ENCODE results near the gene HEXD.
A peak's percentile ranks its signal among the peaks of the same experiment; 100 is the strongest.
"Not testable (repeated sequence)": the region's sequence is repeated elsewhere in the genome, so short reads cannot be mapped to it uniquely, and the experiment has no call there.

HEXD gene

GRCh38 chr17:82418001-82418986 lies at the start of gene HEXD, which contains the start of gene OGFOD3:
Gene HEXD (plus strand): TSS chr17:82418347. CDS start chr17:82419800, 1,453 bp downstream.
Gene OGFOD3 (minus strand): TSS chr17:82418586. CDS start chr17:82418485, 101 bp downstream.
- peak; percentile 79 for DNase-seq

GRCh38 chr17:82369211-82369610 lies 48.9 kb upstream of the HEXD start:
- no peak for DNase-seq

GRCh38 chr17:82370471-82371332 lies 47.4 kb upstream of the HEXD start:
- no peak for DNase-seq

GRCh38 chr17:82371333-82372248 lies 46.6 kb upstream of the HEXD start, which contains the start of gene UTS2R:
Gene UTS2R (plus strand): TSS chr17:82371765. CDS start chr17:82374325, 2,560 bp downstream.
- DNase-seq = no peak

GRCh38 chr17:82372249-82373071 lies 45.7 kb upstream of the HEXD start:
- no peak for DNase-seq

GRCh38 chr17:82373072-82373452 lies 45.1 kb upstream of the HEXD start:
- not testable (repeated sequence) for DNase-seq

GRCh38 chr17:82373731-82374625 lies 44.2 kb upstream of the HEXD start:
- DNase-seq = no peak

- no peak for DNase-seq
These were observed 43.4 kb upstream of the HEXD start for GRCh38 chr17:82374626-82375331.

GRCh38 chr17:82375359-82376041 lies 42.6 kb upstream of the HEXD start:
- no peak for DNase-seq

GRCh38 chr17:82376042-82376730 lies 42.0 kb upstream of the HEXD start:
- DNase-seq = no peak

GRCh38 chr17:82377294-82377693 lies 40.9 kb upstream of the HEXD start:
- DNase-seq = not testable (repeated sequence)

- DNase-seq = no peak
These were observed 40.0 kb upstream of the HEXD start for GRCh38 chr17:82377924-82378740.

- no peak for DNase-seq
These were observed 39.5 kb upstream of the HEXD start for GRCh38 chr17:82378741-82379021.

GRCh38 chr17:82380860-82381702 lies 37.1 kb upstream of the HEXD start:
- no peak for DNase-seq

- not testable (repeated sequence) for DNase-seq
These were observed 36.5 kb upstream of the HEXD start for GRCh38 chr17:82381703-82382009.

GRCh38 chr17:82382220-82382932 lies 35.8 kb upstream of the HEXD start:
- not testable (repeated sequence) for DNase-seq
